HG02678 (cell line): Measurements from ENCODE around the gene BAD.

Experiments used
- ATAC-seq: cut with Tn5 transposase; IDR thresholded peaks from one replicate; pipeline ENCODE4 v1.9.1; 2021; ENCODE audit warnings: mild to moderate bottlenecking, moderate library complexity; ENCODE audit not compliant: unreplicated experiment

The BAD gene

GRCh38 chr11:64281957-64282770 lies 2.3 kb downstream of the BAD start:
- ATAC-seq, result no peak

- ATAC-seq, result no peak
Measured at GRCh38 chr11:64278576-64279190, 5.8 kb downstream of the BAD start.

- no peak for ATAC-seq
Measured at GRCh38 chr11:64276653-64277431, 7.6 kb downstream of the BAD start.

DNA sequence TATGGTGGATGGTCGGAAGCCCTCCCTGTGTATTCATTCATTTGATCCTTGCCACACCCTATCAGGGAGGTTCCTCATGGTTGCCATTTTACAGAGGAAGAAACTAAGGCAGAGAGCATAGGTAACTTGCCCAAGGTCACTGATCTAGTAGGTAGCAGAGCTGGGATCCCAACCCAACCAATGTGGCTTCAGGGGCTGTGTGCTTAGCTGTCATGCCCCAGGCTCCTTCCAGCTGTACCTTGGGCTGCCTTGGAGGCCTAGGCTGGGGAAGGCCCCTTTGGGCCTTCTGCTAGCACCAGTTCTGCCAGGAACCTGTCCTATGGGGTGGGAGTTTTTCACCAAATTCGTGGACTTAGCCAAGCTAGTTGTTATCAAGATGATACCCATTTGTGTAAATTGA lies 8.6 kb downstream of the BAD start:
- ATAC-seq, result no peak

DNA sequence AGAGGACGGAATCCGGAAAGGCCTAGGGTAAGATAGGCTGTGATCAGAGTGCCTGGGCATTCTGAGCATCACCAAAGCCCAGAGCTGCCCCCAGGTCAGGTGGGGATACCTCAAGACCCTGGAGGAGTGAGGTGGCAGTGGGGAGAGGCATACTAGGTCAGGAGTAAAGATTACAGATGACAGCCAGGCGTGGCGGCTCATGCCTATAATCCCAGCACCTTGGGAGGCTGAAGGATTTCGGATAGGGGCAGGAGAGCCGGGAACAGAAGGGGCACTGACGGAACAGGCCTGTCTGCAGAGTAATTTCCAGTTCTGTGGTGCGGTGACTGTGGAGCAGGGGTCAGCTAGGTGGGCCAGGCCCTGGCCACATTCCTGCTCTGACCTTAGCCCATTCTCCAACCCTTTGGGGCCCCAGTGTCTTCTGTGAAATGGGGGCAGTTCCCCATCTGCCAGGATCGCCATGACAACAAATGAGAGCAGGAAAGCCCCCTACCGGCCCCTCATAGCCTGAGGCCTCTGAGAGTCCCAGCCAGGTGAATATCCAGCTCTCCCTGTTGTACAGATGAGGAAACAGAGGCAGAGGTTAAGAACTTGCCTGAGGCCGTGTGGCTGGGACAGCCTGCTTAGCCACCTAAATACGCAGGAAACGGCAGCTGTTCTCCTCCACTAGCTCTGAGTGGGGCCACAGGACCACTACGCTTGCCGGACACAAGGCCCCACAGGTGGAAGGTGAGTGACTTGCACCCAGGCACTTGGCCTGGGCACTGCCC lies 9.2 kb downstream of the BAD start:
- ATAC-seq, result no peak

DNA sequence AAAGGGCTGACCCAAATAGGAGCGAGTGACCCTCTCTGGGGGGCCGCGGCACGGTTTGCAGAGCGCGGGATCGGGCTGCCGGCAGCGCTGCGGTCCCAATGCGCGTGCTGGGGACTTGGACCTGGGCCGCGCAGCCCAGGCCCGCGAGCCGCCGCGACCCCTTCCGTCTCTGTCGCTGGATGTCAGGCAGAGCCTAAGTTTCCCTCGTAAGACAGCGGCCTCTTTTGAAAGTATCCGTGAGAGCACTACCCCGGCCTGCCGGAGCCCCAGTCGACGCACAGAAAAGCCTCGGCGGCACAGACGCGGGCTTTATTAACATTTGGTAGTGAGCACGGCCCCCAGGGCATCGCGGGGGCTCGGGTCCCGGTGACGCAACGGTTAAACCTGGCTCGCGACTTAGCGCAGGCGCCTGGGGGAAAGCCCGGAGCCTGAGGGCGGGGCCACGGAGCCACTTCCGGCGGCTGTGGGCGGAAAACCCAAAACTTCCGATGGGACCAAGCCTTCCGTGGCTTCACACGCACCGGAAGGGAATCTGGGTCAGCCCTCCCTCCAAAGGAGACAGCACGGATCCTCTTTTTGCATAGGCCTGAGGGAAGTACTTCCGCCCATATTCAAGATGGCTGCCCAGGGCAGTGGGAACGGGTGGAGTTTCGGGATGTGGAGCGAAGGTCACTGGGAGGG lies 14.8 kb downstream of the BAD start:
- ATAC-seq, result peak; percentile 73

- peak; percentile 6 for ATAC-seq
Measured at GRCh38 chr11:64268893-64269539, 15.4 kb downstream of the BAD start.

GRCh38 chr11:64268025-64268892 lies 16.2 kb downstream of the BAD start:
- no peak for ATAC-seq

DNA sequence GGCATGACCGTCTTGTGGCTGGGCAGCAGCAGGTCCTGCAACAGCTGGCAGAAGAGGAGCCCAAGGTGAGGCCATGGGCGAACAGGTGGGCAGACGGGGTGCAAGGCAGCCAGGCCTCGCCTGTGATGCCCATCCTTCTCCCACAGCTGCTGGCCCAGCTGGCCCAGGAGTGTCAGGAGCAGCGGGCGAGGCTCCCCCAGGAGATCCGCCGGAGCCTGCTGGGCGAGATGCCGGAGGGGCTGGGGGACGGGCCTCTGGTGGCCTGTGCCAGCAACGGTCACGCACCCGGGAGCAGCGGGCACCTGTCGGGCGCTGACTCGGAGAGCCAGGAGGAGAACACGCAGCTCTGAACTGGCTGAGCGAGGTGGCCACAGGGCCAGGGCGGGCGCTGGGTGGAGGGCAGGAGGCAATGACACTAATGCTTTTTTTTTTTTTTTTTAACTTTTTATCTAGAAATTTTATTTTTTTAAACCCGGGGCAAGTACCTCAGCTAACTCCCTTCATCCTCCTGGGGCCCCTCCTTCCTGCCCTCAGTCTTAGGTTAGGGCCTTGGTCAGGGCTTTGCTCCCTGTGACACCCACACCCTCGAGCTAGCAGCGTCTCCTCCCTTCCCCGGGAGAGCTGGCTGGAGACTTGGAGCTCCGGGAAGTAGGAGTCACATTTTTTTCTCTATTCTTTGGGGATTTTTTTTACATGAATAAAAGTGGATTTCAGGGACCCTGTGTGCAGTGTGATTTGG lies 17.1 kb downstream of the BAD start:
- ATAC-seq, result no peak

- no peak for ATAC-seq
Measured at GRCh38 chr11:64266339-64266738, 18.1 kb downstream of the BAD start.

DNA sequence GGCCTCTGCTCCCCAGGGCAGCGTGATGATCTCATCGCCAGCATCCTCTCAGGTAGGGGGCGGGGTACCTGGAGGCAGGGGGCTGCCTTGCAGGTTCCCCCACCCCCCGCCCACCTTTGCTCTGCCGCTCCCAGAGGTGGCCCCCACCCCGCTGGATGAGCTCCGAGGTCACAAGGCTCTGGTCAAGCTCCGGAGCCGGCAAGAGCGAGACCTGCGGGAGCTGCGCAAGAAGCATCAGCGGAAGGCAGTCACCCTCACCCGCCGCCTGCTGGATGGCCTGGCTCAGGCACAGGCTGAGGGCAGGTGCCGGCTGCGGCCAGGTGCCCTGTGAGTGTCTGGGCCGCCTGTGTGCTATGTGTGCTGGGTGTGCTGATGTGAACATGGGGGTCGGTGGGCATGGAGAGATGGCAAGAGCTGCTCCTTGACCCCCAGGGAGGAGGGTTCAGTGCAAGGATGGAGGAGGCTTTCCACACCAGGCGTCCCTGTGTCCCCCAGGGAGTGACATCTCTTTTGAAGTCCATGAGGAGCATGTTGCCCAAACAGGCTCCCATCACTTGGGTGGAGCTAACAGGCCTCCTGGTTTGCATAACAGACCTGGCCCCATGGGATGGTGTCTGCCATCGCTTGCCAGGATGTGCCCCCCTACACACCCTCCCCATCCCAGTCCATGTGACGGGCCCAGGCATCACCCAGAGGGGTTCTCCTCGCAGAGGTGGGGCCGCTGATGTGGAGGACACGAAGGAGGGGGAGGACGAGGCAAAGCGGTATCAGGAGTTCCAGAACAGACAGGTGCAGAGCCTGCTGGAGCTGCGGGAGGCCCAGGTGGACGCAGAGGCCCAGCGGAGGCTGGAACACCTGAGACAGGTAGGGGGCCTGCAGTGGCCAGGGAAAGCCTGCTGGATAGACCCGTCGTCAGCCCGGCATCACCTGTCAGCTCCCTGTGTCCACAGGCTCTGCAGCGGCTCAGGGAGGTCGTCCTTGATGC lies 19.0 kb downstream of the BAD start:
- no peak for ATAC-seq

DNA sequence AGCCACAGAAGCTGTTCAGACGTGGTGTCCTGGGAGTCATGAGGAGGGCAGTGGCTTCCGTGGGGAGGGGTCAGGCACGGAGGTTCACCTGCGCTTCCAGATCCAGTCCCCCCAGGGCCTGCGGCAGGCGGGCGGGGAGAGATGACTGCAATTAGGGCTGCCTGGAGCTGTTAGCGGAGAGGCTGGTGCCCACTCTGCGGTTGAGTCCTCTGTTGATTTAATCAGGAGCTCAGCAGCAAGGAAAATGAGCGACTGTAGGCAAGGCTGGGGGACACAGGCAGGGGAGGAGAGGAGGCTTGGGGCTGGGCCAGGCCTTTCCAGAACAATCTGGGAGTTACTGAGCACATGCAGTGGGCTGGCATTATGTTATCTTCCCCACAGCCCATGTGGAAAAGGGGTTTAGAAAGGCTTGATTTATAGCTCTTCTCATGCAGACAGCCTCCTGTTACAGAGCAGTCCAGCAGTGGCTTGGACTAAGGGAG lies 20.1 kb downstream of the BAD start:
- ATAC-seq, result no peak

- ATAC-seq, result no peak
Measured at GRCh38 chr11:64263947-64264317, 20.5 kb downstream of the BAD start.

DNA sequence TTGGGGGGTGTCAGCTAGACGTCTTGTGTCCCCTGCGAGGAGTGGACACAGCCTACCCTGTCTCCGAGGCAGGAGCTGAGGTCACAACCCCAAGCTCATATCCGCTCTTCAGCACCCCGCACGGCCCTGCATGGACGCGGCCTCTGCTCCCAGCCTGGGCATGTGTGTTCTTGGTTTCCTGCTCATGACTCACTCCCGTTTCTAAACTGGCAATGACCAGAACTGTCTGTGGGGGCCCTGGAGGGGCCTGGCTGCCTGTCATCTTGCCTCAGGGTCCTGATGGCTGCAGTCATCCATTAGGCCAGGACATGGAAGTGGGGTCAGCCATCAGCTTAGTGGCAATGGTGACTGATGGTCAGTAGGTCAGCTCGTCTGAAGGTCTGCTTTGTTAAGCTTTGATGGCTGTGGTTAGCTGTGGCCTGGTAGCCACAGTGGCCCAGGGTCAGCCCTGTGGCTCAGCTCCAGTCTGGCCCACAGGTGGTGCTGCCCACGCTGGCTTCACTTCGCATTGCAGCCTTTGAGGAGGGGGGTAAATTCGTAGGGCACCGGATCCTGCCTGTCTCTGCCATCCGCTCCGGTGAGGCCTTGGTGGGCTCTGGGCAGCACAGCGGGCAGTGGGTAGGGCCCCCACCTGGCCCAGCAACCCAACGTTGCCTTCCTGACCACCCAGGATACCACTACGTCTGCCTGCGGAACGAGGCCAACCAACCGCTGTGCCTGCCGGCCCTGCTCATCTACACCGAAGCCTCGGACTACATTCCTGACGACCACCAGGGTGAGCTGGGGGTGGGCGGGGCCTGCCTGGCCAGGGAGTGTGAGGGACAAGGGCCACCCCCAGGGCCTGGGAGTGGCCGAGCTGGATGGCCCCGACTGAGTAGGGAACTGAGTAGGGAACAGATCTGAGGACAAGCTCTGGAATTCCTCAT lies 21.2 kb downstream of the BAD start:
- ATAC-seq, result no peak

DNA sequence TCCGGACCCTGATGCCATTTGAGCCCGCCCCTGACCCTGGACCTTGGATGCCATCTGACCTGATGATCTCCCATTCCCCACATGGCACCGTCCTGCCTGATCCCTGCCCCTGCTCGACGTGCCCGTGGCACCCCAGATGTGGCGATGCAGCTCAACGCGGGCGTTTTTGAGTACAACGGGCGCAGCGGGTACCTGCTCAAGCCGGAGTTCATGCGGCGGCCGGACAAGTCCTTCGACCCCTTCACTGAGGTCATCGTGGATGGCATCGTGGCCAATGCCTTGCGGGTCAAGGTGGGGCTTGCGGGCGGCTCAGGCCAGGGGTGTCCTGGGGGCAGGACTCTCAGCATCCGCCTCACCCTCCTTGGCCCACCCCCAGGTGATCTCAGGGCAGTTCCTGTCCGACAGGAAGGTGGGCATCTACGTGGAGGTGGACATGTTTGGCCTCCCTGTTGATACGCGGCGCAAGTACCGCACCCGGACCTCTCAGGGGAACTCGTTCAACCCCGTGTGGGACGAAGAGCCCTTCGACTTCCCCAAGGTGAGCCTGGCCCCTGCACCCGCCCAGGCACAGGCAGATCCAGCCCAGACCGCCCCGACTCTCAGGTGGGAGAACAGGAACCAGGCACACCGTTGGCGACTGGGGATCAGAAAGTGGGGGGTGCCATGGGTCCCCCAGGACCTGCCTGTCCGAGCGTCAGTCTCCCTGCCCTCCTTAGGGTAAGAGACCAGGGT lies 22.0 kb downstream of the BAD start:
- no peak for ATAC-seq
